ENCODE results near the gene RUNDC1.
"Not testable (repeated sequence)": the region's sequence is repeated elsewhere in the genome, so short reads cannot be mapped to it uniquely, and the experiment has no call there.

Gene RUNDC1

DNA sequence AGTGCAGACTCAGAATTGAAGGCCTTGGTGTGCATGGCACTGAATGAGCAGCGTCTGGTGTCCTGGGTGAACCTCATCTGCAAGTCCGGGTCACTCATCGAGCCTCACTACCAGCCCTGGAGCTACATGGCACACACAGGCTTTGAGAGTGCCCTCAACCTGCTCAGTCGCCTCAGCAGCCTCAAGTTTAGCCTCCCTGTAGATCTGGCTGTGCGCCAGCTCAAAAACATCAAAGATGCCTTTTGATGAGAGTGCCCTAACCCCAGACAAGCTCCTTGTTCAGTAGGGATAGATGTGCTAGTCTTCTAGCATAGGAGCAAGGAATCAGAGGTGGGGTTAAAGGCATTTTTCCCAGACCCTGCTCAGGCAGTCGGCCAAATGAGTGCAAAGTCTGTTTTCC lies 11.1 kb downstream of the RUNDC1 start:
- no peak for DNase-seq (ENCODE audit: low read depth in 2 of 2)

DNA sequence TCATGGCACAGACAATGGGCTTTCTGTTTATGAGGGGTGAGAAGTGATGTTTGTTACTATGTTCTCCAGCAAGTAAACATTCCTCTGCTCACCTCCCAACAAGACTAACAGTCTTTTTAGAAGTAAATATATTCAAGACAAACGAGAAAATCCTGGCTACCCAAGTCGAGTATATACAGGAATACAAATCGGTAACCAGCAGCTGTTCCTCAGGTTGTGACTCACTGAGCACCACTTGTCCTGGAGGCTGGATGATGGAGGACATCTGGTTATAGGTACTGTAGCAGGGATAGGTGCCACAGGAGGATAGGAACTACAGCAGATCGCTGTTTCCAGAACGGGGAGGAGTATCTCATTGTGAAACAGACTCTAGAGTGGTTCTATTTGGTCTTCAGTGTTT lies 12.5 kb downstream of the RUNDC1 start:
- no peak for DNase-seq (ENCODE audit: low read depth in 2 of 2)

DNA sequence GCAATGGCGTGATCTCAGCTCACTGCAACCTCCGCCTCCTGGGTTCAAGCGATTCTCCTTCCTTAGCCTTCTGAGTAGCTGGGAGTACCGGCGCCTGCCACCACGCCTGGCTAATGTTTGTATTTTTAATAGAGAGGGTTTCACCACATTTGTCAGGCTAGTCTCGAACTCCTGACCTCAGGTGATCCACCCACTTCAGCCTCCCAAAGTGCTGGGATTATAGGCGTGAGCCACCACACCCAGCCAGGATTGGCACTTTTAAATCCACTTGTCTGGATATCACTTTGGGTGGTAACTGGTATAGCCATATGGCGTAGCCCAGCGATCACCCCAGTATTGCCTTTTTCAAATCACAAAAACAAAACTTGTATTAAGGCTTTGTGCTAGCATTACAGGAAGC lies 13.5 kb downstream of the RUNDC1 start:
- DNase-seq (ENCODE audit: low read depth in 2 of 2): not testable (repeated sequence)

DNA sequence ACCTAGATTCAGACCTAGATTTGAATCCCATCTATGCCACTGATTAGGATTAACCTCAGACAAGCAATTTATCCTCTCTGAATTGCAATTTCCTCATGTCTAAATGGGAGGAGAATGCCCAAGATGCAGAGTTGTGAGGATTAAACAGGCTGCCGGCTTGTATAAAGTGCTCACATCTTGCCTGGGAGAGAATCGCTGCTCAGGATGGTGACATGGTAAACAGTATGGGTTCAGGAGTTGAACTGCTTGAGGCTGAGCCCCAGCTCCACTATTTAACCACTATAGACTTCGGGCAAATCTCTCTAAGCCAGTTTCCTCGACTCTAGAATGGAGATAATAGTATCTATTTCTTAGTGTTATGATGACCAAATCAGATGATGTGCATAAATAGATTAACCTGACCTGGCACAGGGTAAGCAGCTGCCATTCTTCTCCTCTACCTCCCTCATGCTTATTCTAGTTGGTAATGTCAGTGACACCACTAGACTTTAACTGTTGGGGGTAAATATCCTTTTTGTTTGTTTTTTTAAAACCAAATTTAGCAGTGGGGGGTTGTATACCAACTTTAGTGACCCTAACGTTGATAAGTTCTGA lies 17.1 kb downstream of the RUNDC1 start:
- no peak for DNase-seq (ENCODE audit: low read depth in 2 of 2)

DNA sequence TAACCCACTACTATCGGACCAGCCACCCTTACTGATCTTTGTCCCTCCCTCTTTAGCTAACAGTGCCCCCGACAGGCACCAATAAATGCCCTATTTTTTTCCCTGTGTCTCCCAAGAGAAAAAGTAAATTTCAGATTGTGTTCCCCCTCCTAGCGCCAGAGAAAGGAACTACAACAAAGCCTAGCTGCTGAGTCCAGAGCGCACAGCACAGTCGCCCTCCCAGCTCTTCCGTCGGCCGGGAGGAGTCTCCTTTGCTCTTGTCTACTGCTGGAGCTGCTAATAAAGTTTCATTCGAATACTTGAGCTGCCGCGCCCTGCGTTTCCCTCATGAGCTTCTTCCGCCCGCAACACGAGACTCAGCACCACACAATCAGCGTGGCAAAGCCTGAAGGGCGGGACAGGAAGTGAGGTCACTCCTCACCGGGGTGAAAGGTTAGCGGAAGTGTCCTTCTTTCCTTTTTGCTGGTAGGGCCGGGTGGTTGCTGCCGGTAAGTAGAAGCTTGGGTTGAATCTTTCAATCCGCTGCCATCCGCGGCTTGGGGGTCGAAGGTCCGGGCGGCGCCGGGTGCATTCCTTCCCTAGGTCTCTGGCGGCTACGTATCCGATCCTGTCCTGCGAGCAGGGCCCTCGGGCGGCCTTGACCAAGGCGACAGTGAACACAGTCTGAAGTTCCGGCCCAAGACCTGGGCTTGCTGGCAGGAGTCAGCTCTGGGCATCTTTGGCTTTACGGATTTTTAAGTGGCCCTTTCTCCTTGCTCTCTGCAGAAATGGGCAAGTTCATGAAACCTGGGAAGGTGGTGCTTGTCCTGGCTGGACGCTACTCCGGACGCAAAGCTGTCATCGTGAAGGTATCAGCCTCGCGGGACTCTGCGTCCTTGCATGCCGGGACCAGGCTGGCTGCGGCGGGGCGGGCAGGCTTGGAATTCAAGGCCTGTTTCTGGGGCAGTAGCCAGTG lies 17.9 kb downstream of the RUNDC1 start, which contains the start of gene RPL27:
TSS of gene RPL27 (plus strand) at position 436 of the 955 bp plus-strand sequence. CDS start at position 768, 332 bp downstream.
- DNase-seq (ENCODE audit: low read depth in 2 of 2): peak; percentile 91 to 95

DNA sequence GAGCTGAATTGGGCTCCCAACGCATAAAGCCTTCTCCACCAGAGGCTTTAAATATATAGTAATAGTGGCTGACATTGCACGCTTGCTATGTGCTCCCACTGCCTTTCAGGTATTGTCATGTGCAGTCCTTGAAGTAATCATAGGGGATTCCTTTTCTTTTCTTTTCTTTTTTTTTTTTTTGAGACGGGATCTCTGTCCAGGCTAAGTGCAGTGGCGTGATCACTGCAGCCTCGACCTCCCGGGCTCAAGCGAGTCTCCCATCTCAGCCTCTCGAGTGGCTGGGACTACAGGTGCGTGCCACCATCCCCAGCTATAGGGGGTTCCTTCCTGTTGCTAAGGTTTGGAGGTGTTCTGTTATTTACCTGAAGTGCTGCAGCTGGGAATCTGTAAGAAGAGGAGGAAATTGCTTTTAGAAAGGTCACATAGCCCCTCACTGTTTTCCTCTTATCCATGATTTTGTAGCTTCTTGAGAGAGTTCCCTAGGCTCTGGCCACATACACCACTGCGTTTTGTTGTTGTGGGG lies 18.7 kb downstream of the RUNDC1 start:
- no peak for DNase-seq (ENCODE audit: low read depth in 2 of 2)

DNA sequence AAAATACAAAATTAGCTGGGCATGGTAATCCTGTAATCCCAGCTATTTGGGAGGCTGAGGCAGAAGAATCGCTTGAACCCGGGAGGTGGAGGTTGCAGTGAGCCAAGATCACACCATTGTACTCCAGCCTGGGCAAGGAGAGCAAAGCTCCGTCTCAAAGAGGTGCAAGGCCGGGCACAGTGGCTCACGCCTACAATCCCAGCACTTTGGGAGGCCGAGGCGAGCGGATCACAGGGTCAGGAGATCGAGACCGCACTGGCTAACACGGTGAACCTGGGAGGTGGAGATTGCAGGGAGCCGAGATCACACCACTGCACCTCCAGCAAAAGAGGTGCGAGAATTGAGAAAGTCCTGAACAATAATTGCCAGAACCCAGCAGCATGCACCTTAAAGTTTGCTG lies 20.5 kb downstream of the RUNDC1 start:
- not testable (repeated sequence) for DNase-seq (ENCODE audit: low read depth in 2 of 2)

DNA sequence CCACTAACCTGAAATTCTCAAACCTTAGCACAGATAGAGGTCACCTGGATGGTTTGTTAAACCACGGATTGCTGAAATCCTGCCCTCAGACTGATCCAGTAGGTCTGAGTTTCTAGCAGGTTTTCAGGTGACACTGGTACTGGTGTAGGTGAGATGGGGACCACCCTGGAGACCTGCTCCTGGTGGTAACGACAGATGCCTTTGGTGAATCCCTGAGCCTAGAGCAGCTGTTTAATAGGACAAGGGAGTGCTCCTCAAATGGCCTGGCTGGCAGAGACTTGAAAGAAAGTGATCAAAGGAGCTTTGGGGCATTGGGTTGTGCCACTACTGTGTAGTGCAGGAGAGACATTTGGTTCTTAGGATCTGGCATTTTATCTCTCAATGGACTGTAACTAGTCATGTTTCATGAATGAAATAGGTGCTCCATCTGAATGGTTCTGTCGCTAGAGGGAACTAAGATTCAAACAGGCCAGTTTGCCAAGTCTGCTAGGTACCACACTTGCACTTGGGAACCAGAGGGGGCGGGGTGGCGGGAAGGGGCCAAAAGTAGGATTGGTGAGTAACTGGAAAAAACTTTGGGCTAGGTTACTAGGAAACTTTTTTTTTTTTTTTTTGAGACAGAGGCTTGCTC lies 23.3 kb downstream of the RUNDC1 start:
- no peak for DNase-seq (ENCODE audit: low read depth in 2 of 2)

DNA sequence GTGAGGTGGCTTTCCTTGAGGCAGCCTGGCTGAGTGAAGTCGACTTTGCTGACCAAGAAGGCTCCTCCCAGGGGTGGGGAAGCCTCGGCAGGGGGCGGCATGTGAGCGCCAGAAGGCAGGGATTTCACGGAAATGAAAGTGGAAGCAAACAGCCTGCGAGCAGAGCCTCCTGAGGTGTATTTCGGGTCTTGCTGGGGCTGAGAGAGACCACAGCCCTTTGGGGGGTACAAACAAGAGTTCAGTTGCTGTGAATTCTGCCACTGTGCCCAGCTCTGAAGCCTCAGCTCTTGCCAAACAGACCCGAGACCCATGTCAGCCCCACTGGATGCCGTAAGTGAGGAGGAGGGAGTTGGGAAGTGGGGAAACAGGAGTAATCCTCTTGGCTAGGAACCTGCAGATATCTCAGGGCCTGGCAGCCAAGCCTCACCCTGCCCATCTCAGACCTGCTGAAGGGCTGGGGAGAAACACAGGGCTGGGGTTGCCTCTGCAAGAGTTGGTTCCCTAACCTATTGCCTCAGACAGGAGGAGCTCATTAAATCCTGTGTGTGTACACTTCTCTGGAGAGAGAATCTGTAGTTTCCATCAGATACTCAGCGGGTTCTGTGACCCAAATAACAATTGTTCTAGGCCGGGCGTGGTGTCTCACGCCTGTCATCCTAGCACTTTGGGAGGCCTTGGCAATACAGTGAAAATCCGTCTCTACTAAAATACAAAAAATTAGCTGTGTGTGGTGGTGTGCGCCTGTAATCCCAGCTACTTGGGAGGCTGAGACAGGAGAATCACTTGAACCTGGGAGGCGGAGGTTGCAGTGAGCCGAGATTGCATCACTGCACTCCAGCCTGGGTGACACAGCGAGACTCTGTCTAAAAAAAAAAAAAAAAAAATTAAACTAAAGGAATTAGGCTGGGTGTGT lies 26.5 kb downstream of the RUNDC1 start, which contains the start of gene IFI35:
TSS of gene IFI35 (plus strand) at position 146 of the 913 bp plus-strand sequence. CDS start at position 310, 164 bp downstream.
- DNase-seq (ENCODE audit: low read depth in 2 of 2): peak; percentile 80

DNA sequence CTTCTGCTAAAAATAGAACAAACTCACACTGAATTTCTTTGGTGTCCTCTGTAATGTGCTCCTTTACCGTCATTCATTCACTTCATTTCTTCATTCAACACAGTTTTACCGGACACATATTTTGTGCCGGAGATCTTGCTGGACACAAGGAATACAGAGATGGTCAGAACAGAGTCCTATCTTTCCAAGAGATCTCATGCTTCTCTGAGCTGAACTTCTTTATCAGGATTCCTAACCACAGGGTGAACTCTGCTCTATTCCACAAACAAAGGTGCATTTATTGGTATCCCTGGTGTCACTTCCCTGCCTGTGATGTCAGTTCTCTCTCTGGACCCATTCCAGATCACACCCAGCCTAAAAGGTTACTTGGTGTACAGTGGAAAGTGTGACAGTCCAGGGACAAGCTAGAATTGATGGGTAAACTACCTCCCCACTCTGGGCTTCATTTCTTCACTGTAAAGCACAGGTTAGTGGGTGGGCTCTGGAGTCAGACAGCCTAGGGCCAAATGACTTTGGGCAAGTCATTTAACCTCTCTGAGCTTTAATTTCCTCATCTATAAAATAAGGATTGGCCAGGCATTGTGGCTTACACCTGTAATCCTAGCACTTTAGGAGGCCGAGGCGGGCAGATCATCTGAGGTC lies 30.4 kb downstream of the RUNDC1 start:
- no peak for DNase-seq (ENCODE audit: low read depth in 2 of 2)

DNA sequence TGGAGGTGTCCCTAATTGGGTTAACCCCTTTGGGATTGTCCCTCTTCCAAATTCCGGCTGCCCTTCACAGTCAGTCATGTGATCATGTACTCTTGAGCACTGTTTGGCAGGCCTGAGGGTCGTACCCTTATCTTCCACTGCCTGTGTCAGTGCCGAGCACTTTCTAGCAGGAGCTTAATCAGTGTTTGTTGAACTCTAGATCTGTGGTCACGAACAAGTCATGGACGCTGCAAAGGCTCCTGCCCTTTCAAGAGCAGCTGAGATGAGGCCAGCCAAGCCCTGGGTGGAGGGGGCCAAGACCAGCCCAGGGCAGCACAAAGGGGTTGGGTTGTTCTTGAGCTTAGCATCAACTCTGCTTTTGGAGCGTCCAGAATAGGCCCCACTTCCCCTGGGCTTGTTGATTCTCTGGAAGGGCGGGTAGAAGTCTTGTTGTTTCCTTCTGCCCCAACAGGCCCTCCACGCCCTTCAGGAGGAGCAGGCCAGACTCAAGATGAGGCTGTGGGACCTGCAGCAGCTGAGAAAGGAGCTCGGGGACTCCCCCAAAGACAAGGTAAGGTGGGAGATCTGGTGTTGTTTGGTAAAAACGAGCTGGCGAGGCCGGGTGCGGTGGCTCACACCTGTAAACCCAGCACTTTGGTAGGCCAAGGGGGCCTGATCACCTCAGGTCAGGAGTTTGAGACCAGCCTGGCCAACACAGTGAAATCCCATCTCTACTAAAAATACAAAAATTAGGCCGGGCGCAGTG lies 31.5 kb downstream of the RUNDC1 start:
- no peak for DNase-seq (ENCODE audit: low read depth in 2 of 2)

DNA sequence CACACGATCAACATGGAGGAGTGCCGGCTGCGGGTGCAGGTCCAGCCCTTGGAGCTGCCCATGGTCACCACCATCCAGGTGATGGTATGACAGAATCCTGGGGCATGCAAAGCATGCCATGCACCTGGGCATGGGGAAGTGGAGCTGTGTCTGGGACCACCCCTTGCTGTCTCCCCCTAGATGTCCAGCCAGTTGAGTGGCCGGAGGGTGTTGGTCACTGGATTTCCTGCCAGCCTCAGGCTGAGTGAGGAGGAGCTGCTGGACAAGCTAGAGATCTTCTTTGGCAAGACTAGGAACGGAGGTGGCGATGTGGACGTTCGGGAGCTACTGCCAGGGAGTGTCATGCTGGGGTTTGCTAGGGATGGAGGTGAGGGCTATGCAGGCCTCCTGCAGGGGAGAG lies 32.9 kb downstream of the RUNDC1 start:
- no peak for DNase-seq (ENCODE audit: low read depth in 2 of 2)

DNA sequence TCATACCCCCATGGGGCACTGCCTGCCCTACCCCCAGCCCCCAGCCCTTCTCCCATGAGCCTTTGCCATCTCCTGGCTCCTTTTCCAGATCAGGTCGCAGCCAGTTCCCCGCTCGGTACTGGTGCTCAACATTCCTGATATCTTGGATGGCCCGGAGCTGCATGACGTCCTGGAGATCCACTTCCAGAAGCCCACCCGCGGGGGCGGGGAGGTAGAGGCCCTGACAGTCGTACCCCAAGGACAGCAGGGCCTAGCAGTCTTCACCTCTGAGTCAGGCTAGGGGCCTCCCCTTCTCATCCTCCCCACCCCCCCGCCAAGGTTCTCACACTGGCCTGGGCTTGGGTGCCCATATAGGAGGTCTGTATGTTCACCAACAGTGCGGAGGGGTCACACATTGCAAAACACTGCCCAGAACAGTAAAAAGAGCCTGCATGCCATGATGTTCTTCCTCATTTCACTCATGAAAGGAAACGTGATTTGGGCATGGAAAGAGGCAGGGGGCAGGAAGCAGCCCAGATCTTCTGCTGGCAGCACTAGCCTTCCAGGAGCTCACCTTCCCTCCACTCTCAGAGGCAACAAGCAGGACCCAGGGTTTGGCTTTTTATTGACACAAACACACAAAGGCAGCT lies 33.8 kb downstream of the RUNDC1 start:
- no peak for DNase-seq (ENCODE audit: low read depth in 2 of 2)

DNA sequence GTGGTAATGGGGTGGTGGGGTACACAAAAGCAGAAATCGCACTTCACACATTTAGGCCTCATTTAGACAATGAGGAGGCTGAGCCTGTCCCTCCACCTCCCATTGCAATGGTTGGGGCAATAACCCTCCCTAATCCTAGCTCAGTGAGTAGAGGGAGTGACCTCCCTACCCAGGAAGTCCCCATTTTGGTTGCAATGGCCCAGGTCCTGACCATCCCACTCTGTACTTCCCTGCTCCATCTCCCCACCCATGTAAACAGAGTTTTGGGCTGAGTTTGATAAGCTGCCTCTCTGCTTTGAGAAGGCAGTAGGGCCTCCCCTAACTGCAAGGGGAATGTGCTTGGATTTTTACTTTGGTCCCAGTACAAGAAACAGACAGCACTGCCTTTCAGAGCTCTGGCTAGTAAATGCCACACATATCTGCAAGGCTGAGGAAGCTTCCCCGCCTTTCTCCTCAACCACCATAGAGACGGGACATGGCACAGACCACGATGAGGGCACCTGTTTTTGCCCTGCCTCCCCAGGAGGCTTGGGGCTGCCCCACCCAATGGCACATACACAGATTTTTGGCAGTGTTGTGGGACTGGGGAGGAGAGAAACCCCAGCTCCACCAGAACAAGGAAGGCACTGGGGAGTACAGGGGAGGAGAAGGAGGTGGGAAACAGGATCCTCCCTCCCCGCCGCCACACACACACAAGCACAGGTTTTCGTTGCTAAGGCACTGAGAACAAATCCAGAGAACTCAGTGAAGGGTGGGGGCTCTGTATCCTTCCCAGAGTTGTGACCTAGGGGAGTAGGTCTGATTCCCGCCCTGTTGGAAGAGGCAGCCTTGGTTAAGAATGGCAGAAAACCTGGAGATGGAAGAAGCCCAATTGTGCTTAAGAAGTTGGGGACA lies 34.5 kb downstream of the RUNDC1 start:
- DNase-seq (ENCODE audit: low read depth in 2 of 2): no peak

DNA sequence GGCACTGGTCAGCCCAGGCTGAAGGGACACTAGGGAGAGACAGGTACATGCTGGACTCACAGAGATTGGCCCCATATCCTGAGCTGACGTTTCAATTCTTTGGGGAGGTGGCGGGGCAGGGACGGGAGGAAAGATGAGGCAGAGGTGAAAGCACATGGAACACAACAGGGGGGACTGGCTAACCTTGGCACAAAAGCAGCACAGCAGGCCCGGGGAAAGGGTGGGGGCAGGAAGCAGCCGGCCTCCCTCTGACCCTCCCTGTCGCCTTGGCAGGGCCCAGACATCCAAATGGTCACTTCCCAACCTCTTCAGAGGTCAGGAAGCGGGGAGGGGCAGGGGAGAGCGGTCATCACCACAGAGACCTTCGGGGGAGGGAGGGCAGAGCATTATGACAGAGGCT lies 35.2 kb downstream of the RUNDC1 start:
- no peak for DNase-seq (ENCODE audit: low read depth in 2 of 2)

DNA sequence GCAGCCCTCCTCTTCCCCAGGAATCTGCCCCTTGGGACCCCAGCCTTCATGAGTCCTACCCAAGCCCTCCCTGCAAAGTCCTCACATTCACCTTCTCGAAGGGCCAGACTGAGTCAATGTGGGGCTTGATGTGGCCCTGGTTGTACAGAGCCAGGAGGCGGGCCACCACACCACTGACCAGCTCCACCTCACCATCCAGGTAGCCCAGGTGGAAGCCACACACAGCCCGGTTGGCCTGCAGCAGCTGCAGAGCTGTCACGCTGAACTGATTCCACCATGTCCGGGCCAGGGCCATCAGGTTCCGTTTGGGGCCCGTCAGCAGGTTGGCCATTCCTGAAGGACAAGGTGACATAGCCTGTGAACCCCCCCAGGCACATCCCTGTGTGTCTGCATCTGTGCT lies 35.9 kb downstream of the RUNDC1 start:
- DNase-seq (ENCODE audit: low read depth in 2 of 2): no peak

DNA sequence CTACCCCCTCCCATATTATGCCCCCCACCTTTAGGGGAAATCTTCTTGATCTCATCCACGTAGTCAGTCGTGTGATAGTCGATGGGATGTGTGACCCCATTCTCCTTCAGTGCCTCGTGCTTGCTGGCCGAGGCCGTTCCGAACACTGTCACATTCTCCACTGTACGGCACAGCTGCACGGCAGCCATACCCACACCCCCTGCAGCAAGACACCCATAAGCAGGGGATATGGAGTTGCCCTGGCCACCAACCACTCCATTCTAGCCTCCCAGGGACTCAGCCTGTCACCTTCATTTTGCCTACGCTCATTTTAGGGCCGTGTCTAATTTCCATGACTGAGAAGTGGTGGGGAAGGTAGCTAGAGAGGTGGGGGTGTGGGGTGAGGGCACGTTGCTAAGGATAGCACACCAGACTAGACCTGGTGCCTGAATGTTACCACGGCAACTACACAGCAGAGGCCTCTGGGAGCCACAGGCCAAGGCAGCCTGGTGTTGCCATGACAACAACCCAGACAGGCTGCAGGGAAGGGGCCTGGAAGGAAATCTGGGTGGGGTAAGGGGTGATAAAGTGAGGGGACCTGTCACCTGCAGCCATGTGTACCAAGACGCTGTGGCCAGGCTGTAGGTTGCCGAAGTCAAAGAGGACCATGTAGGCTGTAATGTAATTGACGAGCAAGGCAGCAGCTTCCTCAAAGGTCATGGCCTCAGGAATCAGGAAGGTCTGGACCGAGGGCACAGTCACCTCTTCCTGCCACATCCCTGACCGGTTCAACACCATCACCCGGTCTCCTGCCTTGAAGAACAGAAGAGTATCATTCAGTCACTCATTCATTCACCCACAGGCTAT lies 37.9 kb downstream of the RUNDC1 start:
- no peak for DNase-seq (ENCODE audit: low read depth in 2 of 2)

Measured in stimulated activated CD8-positive, alpha-beta memory T cell treated with anti-CD3 and anti-CD28 coated beads, Interleukin-15, amount 100 ng/mL, for 48 hours (primary cell).